ENCODE results near the gene CISTR.

GRCh38 chr12:53791735-53792326, 40.1 kb upstream of the CISTR start:
- no peak for TF ChIP-seq POLR2A (IDR thresholded peaks at IDR 0.05)
- TF ChIP-seq CTCF (IDR thresholded peaks at IDR 0.05), result peak in 1 of 4 experiments; percentile 20
- no peak for TF ChIP-seq EP300 (IDR thresholded peaks at IDR 0.05)

All from gastroesophageal sphincter (tissue), 3 donors.